ENCODE results near the gene RPS5.
"Not testable (repeated sequence)": the region's sequence is repeated elsewhere in the genome, so short reads cannot be mapped to it uniquely, and the experiment has no call there.

Gene RPS5

DNA sequence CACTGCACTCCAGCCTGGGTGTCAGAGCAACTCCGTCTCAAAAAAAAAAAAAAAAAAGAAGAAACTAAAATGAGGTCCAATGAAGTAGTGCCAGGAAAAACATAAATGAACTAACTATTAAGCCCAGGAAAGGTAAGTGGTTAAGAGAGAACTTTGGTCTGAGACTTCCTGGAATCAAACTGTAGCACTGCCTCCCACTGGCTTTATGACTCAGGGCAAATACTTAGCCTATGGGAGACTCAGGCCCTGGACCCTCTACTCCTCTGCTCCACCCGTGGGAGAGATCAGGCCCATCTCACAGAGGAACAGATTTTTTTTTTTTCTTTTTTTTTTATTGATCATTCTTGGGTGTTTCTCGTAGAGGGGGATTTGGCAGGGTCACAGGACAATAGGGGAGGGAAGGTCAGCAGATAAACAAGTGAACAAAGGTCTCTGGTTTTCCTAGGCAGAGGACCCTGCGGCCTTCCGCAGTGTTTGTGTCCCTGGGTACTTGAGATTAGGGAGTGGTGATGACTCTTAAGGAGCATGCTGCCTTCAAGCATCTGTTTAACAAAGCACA is 16.9 kb downstream of the RPS5 start:
- DNase-seq (ENCODE audit: low read depth in 2 of 3, low spot score in 2 of 3) = not testable (repeated sequence)

DNA sequence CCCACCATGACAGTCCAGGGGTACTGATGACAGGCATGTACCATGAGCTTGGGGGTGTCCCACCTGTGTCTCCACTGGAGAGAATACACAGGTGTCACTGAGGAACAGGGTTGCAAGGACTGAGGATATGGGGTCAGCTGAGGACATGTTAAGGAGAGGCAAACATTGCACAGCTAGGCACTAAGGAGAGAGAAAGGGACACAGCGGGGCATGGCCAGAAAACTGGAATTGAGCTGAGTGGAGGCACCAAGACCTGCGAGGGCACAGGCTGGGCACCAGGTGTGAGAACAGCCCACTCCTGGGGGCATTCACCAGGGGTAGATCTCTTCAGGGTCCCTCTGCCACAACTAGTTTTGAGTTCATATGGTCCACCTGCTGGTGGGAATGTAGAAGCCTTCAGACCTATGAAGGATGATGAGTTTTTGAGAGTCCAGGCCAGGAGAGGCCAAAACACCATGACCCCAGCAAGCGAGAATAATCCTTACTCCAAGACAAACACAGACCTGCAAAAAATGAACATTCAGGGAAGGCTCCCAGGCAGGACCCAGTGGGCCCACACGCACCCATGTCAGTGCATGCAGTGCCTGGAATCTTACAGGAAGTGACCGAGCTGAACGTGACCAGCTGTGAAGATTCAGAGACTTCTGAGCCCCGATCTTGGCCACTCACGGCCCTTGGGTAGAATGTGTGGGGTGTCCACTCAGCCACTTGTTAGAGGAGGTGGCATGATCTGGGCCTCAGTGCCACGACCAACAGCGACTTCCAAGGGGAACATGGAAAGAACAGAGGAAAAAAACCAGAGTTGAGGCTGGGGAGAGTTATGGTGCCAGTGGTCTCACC is 20.0 kb downstream of the RPS5 start:
- no peak for DNase-seq (ENCODE audit: low read depth in 2 of 3, low spot score in 2 of 3)

DNA sequence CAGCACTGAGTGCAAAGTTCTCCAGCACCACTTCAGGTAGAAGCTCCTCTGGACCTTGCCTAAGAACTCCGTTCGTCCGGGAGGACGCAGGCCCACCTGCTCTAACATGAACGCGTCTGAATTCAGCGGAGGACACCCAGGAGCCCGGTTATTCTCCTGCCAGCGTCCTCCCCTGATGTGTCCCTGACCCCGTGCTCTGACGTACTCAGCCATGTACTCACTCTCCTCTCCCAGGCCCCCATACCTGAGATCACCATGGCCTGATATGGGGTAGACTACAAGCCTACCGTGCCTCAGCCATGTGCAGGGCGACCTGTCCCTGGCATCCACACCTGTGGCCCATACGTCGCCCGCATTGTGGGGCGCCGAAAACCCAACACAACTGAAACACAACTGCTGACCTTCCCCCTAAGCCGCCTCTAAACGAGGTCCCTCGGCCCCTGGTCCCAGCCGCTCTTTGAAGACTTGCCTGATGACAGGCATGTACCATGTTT is 20.6 kb downstream of the RPS5 start:
- DNase-seq (ENCODE audit: low read depth in 2 of 3, low spot score in 2 of 3) = no peak

DNA sequence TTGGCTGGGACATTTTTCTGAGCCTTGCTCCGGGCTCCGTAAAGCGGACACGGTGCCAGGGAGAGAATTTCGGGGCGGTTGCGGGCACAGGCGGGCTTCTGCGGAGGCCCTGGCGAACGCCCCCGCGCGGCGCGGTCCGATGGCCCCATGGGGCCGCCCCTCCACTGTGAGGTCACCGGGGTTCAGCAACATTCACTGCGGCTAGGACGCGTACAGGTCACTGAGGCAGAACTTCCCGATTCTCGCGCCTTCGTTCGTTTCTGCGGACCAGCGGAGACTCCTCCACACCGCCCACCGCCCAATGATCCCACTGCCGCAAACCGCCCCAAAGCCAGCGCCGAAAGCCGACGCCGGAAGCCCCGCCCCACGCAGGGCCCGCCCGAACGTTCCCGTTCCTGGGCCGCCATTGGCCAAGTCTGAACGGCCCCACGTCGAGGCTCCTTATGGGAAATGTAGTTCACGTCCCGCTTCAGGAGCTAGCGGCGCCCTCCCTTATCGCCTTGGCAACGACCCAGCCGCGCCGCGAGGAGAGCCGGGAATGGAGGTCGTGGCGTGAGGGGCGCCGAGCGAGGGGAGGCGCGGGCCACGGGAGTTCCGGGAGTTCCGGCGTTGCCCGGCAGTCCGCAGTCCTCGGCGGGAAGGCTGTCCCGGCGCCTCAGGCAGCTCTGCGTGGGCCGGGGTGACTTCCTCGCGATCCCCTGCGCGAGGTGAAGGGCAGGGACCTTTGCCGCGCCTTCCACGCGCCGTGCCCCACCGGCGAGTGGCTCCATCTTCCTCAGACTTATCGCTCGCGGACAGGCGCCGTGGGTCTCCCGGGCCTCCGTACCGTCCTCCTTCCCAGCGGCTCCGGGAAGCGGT is 21.3 kb downstream of the RPS5 start, which contains the start of gene ZNF584:
Gene ZNF584, plus strand, starts transcription at position 498 of the 858 bp plus-strand sequence. CDS start 499 bp downstream, outside the sequence.
- peak; percentile 78 to 90 (median 88) for DNase-seq (ENCODE audit: low read depth in 2 of 3, low spot score in 2 of 3)

DNA sequence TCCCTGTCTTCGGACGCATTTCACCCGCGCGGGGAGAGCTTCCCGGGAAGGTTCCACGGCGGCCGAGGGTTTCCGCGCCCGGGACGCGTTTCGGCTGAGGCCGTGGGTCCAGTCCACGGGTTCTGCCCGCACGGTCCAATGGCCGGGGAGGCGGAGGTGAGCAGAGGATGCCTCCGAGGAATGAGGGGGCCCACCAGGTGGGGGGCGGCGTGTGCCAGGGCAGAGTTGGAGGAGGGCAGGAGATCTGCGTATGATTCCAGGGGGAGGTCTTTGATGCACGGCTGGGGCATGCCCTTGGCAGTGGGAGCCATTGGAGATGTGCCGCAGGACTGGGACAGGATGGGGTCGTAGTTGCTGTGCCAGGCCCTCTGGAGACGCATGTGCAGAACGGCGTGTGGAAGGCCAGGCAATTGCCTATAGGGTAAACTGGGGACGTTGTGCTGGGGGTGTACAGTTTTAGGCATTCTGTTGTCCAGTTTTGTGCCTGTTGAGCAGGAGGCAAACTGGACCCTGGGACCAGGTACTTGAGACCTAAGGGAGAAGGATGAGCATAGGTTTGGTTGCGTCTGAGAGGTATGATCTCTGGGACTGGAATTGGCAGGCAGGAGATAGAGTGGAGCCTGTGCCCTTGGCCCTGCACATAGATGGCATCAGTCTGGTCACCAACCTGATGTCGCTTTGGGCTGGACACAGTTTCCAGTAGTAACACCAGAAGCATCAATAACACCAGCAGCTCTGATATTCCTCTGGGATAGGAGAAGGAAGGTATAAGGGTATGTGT is 22.1 kb downstream of the RPS5 start:
- DNase-seq (ENCODE audit: low read depth in 2 of 3, low spot score in 2 of 3) = no peak

DNA sequence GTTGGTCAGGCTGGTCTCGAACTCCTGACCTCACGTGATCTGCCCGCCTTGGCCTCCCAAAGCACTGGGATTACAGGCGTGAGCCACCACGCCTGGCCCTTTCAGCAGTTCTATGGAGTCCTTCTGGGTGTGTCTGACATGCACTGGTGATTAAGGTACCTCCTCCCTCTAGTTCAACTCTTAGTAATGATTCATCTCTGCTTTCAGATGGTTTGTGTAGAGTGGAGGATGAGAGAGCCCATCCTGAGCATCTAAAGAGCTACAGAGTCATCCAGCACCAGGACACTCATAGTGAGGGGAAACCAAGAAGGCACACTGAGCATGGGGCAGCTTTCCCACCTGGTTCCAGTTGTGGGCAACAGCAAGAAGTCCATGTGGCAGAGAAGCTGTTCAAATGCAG is 29.5 kb downstream of the RPS5 start:
- no peak for DNase-seq (ENCODE audit: low read depth in 2 of 3, low spot score in 2 of 3)

DNA sequence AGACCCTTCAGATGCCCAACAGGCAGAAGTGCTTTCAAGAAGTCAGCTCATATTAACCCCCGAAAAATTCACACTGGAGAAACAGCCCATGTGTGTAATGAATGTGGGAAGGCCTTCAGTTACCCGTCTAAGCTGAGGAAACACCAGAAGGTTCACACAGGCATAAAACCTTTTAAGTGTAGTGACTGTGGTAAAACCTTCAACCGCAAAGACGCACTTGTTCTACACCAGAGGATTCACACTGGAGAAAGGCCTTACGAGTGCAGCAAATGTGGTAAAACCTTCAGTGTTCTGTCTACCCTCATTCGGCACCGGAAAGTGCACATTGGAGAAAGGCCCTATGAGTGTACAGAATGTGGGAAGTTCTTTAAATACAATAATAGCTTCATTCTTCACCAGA is 30.0 kb downstream of the RPS5 start:
- DNase-seq (ENCODE audit: low read depth in 2 of 3, low spot score in 2 of 3) = no peak

DNA sequence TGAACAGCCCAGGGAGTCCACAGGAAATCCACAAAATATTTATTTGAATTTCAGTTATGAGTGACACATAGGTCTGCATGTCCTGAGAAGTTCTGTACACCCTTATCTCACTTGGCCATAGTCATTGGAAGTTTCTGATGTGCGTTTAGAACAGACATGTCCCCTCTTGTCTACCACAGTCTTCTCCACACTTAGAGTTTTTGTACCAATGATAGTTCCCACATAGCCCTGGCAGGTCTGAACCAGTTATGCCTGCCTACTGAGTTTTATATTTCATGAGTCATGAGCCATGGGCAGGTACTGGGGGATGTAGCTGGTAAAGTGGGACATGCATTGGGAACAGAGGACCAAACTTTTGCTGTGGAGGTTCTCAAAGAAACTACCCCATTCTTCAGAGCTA is 41.5 kb downstream of the RPS5 start:
- DNase-seq (ENCODE audit: low read depth in 2 of 3, low spot score in 2 of 3) = no peak

DNA sequence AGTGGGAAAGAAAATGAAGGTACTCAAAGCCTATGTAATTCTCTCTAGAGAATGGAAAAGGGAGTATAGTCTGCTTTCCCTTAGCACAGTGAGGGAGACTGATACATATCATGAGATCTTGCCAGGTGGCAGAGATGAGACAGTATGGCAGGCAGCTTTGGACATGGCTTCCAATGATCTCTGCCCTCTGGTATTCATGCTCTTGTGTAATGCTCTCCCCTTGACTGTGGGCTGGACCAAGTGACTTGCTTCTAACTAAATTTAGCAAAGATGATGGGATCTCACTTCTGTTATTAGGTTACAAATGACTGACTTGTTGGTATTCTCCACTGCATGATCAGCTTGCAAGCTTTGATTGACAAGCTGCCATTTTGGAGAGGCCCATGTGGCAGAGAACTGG is 42.7 kb downstream of the RPS5 start:
- no peak for DNase-seq (ENCODE audit: low read depth in 2 of 3, low spot score in 2 of 3)

DNA sequence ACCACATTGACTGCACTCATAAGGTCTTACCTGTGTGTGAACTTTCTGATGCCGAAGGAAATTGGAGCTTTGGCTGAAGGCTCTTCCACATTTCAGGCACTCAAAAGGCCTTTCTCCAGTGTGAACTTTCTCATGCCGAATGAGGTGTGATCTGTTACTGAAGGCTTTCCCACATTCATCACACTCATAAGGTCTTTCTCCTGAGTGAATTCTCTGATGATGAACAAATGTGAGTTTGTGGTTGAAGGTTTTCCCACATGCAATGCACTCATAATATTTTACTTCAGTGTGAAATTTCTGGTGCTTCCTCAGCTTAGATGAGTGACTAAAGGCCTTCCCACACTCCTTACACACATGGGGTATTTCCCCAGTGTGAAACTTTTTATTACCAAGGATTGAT is 47.1 kb downstream of the RPS5 start:
- no peak for DNase-seq (ENCODE audit: low read depth in 2 of 3, low spot score in 2 of 3)

DNA sequence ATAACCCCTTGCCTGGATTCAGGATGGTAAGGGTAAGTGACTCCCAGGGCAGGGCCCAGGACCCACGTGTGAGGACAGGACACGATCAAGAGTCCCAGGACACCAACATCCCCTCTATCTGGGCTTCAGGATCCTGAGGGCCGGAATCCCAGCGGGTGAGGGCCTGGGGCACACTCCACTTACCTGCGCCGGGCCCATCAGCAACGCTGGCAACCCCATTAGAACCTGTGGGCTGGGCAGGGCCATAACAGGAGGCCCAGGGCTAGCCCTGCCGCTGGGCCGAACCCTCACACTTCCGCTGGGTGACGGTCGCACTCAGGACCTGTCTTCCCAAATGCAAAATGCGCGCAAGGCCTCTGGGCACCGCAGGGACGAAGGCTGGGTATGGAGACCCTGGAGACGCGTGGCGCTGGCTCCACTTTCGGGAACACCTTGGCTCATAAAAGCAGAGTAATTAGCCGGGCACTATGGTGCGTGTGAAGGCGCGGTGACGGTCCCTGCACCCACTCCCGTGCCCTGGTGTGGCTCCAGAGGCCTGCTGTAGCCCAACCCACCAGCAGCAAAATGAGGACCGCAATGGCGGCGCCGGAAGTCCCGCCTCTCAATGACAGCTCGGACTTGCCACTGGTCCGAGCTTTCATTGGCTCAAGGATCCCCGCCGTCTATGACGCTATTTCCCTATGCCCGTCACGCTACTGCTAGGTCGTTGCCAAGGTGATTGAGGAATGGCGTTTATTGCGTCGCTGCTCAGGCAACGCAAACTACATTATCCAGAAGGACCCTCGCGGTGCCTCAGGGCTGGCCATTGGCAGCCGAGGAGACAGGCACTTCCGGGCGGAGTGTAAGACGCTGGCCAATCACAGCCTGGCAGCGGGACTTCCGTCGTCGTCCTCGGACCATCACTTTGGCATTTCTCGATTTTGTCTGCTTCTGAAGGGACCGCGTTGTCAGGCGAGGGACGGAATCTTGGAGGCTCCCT is 52.8 kb downstream of the RPS5 start, which contains the start of gene ZNF132:
Gene ZNF132, minus strand, starts transcription at position 578 of the 979 bp plus-strand sequence. Its CDS starts 332 bp downstream, at position 246.
- peak; percentile 63 to 88 (median 80) for DNase-seq (ENCODE audit: low read depth in 2 of 3, low spot score in 2 of 3)

DNA sequence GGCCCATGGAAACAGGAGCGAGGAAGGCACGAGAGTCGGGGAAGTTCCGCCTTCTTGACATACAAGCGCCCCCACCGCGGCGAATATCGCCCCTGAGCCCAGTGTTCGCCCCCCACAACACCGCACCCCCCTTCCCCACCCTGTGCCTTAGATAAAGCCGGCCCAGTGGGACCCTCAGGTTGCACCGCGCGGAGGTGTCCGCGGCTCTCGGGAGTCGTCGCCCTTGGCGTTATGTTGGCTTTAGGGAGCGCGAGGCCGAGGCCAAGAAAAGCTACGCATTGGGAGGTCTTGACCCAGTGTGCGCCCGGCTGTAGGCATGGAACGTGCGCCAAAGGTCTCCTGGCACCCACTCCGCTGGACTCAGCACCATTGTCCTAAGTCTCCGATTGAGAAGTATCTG is 53.5 kb downstream of the RPS5 start:
- no peak for DNase-seq (ENCODE audit: low read depth in 2 of 3, low spot score in 2 of 3)

DNA sequence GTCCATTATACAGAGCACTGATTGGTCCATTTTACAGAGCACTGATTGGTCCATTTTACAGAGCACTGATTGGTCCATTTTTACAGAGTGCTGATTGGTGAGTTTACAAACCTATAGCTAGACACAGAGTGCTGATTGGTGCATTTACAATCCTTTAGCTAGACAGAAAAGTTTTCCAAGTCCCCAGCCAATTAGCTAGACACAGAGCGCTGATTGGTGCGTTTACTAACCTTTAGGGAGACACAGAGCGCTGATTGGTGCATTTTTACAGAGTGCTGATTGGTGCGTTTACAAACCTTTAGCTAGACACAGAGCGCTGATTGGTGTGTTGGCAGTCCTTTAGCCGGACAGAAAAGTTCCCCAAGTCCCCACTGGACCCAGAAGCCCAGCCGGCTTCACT is 55.9 kb downstream of the RPS5 start:
- not testable (repeated sequence) for DNase-seq (ENCODE audit: low read depth in 2 of 3, low spot score in 2 of 3)

All from activated CD8-positive, alpha-beta memory T cell treated with anti-CD3 and anti-CD28 coated beads for 48 hours (primary cell).